HG03460 (cell line): ENCODE results near the gene CUX1.
"Not testable (repeated sequence)": the region's sequence is repeated elsewhere in the genome, so short reads cannot be mapped to it uniquely, and the experiment has no call there.

ENCODE experiments used
- ATAC-seq: cut with Tn5 transposase; IDR thresholded peaks from one replicate; pipeline ENCODE4 v1.9.1; 2021; ENCODE audit not compliant: unreplicated experiment

CUX1 gene

DNA sequence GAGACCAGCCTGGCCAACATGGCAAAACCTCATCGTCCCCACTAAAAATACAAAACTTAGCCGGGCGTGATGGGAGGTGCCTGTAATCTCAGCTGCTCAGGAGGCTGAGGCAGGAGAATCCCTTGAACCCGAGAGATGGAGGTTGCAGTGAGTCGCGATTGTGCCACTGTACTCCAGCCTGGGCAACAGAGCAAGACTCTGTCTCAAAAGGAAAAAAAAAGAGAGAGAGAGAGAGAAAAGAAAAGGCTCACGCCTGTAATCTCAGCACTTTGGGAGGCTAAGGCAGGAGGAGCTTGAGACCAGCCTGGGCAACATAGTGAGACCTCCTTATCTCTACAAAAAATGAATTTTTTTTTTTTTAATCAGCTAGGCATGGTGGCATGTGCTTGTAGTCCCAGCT is 157.6 kb downstream of the CUX1 start:
- ATAC-seq, result no peak

DNA sequence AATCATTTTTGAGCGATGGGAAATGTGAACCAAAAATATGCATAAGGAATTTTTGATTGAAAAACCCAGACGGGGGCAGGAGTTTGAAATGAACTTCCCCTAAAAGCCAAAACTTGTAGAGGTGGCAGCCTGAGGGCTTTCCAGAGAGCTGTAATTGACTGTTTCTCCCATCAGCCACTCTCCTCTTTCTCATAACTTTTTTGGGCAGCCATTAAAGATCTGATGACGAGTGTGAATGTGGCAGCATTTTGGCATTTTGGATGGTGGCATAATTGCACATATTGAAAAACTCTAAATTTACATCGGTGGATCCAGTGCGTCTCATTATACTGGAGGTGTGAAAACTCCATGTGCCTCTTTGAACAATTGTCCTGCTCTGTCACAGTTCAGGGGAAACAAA is 159.0 kb downstream of the CUX1 start:
- no peak for ATAC-seq

DNA sequence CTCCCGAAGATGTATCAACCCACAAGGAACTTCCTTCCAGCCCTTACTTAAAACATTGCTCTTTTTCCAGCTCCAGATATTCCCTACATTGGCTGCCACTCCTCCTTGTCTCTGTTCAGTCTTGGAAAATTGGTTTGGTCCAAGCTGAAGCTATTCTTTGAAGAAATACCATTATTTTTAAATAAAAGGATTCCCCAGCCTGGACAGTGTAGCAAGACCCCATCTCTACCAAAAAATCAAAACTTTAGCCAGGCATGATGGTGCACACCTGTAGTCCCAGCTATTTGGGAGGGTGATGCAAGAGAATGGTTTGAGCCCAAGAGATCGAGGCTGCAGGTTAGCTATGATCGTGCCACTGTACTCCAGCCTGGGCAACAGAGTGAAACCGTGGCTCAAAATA is 159.8 kb downstream of the CUX1 start:
- ATAC-seq, result no peak

DNA sequence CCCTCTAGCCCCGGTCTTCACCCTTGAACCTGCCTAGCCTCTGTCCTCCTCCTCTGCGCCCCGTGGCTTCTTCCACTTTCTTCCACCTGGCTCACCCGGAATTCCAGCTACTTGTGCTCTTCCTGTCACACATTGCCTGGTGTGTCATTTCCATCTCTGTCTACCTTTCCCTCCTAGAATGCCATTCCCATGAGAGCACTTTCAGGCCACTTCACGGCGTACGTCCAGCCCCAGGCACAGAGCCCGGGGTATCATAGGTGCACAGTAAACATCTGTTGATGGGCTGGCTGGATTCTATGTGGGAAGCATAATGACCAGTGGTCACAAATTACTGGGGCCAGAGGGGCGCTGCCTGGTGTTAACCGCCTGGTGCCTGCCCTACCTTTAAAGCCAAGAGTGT is 161.3 kb downstream of the CUX1 start:
- ATAC-seq, result no peak

DNA sequence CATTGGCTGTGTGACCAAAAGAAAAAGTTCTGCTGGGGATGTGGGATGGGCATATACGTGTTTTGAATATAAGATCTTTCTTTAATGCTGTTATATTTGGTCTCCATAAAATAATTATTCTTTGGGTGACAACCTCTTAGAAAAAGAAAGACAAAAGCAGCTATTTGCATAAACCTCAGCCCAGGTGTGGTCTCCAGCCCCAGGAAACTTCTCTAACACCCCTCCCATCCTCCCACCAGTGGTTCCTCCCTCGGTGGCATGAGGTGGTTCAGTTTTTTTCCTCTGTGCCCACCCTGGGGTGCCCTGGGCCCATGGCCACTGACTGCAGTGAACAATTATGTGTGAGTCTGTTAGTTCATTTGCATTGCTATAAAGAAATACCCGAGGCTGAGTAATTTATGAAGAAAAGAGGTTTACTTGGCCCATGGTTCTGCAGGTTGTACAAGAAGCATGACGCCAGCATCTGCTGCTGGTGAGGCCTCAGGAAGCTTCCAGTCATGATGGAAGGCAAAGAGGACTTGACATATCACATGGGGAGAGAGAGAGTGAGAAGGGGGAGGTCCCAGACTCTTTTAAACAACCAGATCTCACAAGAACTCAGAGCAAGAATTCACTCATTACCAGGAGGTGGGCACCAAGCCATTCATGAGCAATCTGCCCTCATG is 165.9 kb downstream of the CUX1 start:
- no peak for ATAC-seq

DNA sequence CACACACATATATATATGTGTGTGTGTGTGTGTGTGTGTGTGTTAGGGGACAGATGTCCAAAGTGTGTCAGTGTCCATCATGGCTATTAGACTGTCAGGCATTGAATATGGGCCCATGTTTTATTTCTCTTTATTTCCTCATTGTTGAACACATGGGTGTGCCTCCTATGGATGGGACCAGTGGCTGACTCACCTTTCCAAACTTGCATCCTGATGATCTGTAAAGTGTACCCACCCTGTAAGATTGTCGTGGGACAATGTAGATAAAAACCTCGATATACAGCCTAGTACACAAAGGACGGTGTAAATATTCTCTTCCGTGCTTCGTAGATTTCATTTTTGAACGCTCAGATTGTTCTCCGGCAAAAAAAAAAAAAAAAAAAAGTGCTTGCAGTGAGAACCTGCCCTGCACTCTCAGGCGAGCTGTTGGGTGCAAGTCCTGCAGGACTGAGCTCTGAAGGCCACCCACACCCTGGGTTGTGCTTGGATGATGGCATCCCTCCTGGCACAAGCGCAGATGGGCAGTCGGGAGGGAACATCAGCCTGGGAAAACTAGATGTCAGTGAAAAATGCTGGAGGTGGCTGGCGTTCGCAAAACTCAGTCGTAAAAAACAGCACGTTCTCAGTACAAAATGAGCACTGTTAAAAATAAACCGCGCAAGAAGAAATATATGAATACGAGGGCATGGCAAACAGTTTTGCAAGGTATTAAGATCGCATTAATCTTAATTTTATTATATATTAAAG is 166.9 kb downstream of the CUX1 start:
- ATAC-seq, result no peak

DNA sequence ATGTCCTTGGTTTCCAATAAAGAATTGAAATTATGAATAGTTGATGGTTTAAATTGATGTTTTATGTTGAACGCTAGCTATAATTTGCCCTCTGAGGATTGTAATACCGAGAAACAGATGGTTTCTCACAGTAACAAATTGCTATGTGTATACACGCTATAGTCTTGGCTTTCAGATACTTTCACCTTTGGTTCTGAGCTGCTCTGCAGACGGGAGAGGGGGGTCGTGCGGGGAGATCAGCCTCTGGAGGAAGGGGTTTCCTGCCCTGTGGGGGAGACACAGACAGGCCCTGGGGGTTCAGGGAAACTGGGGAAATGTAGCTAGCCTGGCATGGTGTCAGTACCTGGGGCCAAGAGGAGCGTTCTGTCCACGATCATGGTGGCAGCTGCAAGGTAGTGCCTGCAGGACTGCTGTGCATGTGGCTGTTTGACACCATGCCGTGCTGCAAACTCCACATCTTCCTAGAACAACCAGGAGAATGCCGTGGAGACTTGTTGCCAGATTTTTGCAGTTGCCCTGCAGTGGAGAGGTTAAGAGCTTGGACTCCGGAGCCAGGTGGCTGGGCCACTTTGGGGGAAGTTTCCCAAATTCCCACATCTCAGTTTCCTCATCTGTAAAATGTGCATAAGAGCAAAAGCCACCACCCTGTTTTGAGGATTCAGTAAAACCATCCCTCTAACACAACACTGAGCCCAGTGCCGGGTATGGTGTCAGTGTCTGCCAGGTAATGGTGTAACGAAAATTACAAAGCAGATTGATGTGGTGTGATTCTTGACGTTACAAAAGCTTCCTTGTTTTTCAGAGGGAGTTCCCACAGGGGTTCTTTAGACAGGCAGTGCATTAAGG is 167.9 kb downstream of the CUX1 start:
- ATAC-seq, result no peak

DNA sequence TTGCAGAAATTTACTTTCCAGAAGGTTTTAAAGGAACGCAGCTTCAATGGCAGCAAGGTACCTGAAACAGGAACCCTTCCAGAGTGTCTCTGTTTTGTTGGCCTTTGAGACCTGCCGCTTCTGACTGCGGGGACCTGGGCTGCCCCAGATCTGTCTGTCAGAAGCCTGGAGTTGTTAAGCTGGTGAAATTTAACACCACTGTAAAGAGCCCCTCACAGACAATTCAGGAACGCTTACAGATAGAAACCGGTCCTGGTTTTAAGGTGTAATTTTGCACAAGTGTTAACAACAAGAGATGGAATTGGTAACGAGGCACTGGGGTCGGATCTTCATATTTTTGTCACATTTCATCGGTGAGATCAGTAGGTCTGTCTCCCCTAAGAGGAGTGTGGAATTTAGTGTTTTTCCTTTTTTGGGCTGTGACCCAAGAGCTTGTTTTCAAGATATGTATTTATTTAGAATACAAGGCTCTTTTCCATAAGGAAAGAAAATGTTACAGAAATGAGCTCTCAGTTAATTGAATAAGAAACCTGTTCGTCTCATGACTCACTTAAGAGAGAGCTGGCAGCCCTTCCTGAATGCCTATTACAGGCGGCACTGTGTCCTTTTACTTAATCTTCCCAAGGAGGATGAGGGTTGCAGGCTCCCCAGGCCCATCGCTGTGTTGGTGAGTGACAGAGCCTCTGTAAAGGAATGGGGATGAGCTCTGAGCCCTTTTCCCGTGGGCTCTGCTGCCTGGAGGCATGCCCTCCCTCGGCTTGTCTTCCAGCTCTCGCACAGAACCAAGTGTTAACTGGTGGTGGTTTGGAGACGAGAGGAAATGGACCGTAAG is 168.7 kb downstream of the CUX1 start:
- ATAC-seq, result no peak

DNA sequence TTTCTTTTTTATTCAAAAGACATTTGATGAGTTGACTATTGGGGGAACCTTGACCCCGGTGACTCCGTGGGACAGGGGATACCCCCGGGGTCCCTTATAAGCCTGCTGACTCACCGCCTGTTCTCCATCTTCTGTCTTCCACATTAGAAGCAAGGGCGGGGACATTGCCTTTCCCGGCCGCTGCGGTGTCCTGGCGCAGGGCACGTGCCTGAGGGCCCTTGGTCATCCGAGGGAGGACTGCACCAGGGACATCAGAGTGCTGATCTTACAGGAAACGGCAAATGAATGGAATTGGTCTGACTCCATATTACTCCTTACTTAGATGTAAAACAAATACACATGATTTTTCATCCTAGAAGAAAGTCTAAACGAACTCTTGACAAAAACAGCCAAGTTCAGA is 170.1 kb downstream of the CUX1 start:
- no peak for ATAC-seq

DNA sequence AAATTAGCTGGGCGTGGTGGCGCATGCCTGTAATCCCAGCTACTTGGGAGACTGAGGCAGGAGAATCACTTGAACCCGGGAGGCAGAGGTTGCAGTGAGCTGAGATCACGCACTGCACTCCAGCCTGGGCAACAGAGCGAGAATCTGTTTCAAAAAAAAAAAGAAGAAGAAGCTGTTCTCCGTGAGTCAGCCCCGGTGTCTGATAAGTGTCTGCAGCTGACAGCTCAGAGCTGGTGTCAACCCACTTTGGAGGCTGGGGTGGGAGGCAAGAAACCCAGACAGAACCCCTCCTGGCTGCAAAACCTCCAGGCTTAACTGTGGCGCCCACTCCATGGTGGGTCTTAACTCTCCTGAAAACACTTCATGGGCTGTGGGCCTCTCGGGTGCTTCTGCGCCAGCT is 170.6 kb downstream of the CUX1 start:
- not testable (repeated sequence) for ATAC-seq

DNA sequence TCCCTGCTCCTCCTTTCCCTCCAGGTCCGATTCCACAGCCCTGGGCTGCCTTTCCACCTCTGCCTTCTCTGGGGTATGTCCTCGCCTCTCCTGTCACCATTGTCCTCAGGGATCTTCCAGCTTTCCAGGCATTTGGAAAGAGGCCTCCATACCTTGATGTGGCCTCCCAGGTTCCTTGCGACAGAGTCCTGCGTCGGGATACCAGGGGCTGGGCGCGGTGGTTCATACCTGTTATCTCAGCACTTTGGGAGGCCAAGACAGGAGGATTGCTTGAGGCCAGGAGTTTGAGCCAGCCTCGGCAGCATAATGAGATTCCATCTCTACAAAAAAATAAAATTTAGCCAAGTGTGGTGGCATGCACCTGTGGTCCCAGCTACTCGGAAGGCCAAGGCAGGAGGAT is 171.1 kb downstream of the CUX1 start:
- ATAC-seq, result no peak

DNA sequence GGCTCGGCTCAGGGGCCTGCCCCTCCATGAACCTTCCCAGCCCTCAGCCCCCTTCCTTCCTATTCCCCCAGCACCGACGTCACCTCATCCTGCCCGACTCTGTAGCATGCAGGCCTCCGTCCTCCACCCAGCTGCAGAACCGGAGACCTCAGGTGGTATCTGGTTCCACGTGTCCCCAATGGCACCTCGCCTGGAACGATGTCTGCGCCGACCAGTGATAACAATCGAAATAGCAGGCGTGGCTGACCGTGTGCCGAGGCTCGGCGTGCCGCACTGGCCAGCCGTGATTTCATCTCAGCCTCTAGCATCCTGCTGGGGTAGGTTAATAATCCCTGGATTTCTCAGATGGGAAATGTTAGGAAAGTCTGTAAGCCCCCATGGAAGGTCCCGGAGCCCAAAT is 171.7 kb downstream of the CUX1 start:
- ATAC-seq, result no peak

DNA sequence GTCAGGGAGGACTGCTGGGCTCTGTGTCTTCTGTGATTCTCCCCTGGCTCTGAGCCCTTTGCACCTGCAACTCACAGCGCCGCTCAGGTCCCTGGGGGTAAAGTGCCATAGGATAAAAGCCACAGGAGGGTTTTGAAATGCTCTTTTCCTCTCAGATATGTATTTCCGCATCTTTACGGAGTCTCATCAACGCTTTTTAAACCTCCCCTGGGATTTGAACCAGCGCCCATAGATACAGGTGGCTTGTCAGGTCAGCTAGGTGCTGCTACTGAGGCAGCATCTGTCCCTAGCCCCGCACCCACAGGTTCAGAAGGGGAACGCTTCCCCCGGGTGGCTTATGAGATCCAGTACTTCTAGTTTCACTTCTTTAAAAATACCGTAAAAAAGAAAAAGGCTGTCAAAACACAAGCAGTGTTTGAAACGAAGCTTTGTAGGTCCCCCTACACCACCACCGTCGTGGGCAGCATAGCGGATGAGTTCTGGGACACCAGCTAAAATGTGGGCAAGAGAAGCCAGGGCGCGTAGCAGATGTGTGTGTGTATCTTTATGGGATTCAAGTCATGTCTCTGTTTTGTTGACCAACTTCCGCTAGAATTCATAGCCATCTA is 173.5 kb downstream of the CUX1 start:
- peak; percentile 81 for ATAC-seq

DNA sequence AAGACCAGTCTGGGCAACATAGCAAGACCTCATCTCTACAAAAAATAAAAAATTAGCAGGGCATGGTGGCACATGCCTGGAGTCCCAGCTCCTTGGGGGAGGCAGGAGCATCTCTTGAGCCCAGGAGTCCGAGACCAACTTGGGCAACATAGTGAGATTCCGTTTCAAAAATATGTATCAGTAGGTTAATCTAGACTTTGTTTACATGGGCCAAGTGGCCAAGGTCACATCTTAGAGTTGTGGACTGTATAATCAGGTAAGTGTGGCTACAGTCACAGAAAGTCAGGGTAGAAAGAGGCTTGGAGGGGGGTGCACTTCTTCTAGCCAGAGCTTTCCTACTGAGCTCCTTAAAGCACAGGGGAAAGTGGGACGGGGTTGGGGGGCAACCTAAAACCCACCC is 174.4 kb downstream of the CUX1 start:
- no peak for ATAC-seq

DNA sequence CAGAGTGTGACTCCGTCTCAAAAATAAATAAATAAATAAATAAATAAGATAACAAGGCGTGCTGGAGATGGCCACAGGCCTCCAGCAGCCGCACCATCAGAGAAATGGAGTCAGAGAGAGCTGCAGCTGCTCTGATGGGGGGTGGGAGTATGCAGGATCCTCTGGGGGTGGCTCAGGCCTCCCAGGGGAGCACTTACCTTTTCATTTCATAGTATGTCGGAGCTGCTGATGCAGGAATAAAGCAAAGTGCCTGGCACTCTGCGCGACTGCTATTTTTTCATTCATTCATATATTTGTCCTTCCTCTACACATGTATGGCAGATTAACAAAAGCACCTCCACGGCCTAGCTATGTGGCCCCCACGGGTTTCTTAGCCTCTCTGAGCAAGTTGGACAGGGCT is 175.9 kb downstream of the CUX1 start:
- no peak for ATAC-seq

DNA sequence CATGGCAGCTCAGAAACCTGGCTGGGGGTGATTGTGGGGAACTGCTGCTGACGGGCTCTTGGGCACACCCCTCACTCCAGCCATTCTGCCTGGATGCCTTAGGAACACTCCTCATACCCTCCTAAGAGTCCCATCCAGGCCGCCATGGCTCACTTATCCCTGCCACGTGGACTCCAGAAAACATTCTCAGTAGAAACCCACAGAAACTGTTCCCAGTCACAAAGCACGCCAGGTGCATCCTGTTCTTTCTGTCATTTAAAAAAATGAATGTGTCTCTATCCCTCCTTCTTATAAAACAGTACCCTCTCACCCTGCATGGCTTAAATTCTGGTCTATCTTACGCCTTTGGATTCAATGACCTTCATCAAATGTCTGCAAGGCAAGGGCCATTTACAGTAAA is 177.7 kb downstream of the CUX1 start:
- ATAC-seq, result no peak

DNA sequence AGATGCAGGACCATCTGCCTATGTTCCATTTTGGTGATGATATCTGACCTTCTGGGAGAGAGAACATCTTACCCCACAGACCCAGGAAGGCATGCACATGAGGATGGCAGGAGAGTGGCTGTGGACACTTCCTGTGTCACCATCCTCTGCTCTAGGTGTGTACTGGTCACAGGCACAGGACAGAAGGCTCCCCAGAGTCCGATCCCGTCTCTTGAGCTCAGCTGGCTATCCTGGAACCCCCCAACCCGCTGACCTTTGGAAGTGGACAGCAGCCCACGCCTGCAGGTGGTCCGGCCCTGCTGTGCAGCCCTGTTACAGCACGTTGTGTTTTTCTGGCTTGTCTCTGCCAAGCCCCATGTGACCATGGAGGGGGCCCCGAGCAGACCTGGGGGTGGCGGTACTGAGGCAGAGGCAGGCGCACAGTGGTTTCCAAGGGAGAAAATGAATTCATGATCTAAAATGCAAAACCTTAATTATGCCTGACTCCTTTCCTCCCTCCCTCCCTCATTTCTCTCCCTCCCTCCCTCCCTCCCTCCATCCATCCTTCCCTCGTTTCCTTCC is 178.8 kb downstream of the CUX1 start:
- ATAC-seq, result no peak

DNA sequence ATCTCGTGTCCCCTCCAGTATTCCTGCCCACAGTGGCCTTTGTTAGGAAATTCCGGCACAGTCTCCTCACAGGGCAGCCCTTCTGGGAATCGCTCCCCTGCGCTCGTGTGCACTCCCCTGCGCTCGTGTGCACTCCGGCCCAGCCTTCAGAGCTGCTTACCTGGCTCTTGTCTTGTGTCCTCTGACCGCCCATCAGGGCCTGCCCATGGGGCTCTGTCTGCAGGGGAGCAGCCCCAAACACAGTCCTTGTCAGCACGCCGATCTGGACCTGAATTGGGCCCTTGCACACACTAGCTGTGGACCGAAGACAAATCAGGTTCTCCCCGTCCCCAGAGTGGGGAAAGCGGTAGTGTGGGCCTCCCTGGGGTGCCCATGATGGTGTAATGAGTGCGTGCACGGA is 179.4 kb downstream of the CUX1 start:
- ATAC-seq, result no peak

DNA sequence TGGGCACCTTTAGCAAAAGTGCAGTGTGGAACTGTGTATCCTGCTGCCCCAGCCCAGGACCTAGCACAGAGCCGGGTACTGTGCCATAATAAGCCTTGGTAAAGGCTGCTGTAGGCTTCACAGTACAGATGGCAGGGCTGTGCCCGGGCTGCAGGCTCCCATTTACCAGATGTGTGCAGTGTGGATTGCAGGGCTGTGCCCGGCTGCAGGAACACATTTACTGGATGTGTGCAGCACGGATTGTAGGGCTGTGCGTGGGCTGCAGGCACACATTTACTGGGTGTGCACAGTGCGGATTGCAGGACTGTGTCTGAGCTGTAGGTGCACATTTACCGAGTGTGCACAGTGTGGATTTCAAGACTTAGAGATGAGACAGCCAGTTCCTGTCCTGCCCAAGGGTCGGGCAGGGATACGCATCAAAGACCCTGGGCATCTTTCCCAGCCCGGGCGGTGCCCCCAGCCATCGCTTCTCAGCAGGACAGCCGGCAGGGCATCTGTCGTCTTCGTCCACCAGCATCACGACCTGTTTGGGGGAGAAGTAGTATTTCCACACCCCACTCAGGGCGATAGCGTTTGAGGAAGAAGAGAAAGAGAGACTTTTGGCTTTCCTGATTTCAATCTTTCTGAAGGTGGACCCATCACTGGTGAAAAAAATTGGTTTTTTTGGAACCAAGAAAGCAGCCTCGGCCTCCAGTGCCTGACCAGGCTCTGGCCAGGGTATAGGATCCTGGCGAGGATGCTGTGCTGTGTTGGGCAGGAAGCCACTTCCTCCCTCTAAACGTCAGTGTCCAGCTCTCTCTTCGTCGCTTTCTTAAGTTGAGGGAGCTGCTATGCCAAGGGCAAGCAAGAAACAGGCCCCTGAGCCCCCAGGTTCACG is 180.8 kb downstream of the CUX1 start:
- ATAC-seq, result no peak

DNA sequence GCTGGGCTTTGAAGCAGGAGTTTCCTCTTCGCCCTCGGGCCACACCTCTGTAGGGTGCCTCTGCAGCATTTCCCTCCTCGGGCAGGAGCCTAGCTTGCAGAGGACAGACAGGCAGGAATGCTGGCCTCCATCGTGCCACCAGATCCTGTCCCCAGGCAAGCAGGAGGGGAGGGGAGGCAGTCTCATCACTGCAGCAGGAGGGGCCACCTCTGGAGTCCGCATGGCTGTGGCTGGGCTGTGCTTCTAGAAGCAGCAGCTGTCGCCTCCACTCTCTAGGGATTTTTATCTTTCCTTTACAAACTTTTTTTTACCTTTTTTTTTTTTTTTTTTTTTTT is 181.4 kb downstream of the CUX1 start:
- ATAC-seq, result no peak
